HG03280 (cell line): ENCODE results near the gene TERT.
"Not testable (repeated sequence)": the region's sequence is repeated elsewhere in the genome, so short reads cannot be mapped to it uniquely, and the experiment has no call there.

Experiments
- ATAC-seq: cut with Tn5 transposase; IDR thresholded peaks from one replicate; pipeline ENCODE4 v1.9.1; 2021; ENCODE audit warnings: mild to moderate bottlenecking, moderate library complexity; ENCODE audit not compliant: unreplicated experiment

Gene TERT

DNA sequence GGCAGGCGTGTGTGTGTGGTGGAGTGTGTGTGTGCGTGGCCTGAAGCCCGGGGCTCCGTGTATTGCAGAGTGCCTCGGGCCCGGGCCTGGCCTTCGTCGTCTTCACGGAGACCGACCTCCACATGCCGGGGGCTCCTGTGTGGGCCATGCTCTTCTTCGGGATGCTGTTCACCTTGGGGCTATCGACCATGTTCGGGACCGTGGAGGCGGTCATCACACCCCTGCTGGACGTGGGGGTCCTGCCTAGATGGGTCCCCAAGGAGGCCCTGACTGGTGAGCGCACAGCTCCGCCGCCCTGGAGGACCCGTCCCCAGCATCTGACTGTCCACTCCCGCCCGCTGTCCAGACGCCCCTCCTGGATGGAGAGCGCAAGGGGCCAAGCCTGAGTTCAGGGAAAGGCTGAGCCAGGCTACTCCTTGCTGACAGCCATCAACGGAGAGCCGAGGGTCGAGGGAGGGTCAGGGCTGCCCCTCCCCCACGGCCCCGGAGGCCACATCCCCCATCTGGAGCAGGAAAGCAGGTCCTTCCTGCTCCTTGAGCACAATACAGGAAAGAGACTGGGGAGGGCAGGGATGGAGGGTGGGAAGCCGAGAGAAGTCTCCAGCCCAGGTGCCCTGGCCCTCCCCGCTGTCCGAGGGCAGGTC, 51.3 kb downstream of the TERT start:
- ATAC-seq = no peak

DNA sequence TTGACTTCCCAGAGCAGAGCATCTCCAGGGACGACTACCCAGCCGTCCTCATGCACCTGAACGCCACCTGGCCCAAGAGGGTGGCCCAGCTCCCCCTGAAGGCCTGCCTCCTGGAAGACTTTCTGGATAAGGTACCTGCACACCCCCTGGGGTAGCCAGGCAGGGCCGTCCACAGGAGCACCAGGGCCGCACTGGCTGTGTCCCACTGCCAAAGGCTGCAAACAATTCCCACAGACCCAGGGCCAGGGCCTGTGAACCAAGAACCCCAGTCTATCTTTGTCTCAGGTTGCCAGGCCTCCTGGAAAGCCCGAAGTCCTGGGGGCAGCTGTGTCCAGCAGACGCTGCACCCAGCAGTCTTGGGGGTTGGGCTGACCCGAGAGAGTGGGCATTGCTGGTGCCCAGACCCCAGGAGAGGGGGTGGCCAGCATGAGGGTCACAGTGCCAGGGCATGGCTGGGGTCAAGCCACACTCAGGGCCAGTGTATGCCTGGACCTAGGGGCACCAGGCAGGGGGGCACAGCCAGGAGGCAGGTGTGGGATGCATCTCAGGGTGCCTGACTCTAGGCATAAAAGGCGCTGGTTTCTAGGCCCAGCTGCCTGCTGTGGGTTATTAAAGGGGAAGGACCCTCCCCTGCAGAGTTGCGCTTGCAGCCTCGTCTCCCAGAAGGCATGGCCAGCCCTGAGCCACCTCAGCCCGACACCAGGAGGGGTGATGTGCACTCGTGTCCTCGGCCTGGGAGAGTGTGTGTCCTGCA, 52.0 kb downstream of the TERT start:
- ATAC-seq = no peak

DNA sequence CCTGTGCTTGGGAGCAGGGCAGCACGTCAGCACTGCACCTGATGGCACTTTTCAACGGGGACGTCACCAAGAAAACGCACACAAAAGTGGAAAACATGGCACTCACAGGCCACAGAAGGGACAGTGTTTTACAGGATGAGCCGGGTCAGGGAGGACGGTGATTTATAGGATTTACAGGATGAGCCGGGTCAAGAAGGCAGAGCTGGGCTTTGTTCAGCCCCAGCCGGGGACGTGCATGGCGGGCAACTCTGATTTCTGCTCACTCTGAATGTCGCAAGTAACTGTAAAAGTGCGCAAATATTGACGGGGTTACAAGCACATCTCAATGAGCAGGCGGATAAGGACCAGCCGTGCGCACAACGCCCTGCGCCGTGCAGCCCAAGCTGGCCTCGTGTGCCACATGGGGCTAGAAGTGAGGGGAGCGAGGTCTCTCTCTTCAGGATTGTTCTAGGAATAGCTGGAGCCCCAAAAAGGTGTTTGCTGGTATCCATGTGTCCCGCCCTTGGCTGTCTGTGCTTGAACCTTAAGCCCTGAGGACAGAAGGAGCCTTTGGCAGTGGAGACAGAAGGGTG, 53.3 kb downstream of the TERT start:
- ATAC-seq = no peak

DNA sequence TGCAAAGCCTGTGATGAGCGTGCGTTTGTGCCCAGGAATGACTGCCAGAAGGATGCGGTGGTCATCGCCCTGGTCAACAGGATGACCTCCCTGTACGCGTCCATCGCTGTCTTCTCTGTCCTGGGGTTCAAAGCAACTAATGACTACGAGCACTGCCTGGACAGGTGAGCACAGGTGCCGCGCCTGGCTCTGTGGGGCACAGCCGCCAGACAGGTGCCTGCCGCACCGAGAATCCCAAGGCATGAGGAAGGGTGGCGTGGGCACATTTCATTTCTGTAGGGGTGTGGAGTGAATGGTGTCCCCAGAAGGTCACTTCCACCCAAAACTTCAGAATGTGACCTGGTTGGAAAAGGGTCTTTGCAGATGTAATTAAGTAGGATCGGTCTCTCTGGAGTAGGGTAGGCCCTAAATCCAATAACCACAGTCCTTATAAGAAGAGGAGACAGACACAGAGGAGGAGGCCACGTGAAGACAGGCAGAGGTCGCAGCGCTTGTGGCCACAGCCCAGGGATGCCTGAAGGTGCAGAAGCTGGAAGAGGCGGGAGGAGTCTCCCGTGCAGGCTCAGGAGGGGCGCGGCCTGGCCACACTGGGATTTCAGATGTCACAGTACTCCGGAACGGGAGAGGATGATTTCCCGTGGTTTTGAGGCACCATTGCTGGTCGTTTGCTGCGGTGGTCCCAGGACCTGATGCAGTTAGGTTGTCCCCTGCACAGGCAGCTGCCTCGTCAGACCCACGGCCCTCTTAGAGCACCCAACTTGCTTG, 54.2 kb downstream of the TERT start:
- no peak for ATAC-seq

DNA sequence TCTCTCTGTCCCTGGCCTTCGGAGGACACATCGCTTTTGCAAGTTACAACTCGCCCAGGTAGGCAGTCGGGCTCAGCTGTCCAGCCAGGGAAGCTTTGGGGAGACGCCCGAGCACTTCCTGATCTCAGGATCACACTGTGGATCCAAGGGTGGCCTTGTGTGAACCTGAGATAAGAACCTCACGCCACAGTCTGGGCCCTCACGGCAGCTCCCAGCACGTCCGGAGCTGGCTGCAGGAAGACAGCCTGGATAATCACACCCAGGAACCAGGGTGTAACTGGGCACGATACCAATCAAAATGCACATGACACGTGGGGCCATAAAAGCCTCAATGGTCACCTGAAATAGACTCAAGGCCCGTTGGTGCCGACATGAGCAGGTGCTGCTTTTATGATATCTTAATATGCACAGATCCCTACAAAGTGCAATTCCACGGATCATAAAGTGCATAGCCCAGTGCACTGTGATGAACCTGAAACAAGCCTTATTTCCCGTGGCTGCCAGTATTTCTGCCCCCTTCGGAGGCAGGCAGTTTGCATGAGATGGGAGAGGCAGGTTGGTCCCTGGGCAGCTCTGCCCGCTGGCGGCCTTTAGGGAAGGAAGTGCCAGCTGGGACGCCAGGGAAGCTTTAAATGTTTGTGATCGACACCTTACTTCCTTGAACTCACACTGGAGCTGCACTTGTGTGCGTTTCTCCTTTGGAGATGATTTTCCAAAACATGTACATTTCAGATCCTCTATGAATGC, 55.2 kb downstream of the TERT start:
- ATAC-seq = no peak

DNA sequence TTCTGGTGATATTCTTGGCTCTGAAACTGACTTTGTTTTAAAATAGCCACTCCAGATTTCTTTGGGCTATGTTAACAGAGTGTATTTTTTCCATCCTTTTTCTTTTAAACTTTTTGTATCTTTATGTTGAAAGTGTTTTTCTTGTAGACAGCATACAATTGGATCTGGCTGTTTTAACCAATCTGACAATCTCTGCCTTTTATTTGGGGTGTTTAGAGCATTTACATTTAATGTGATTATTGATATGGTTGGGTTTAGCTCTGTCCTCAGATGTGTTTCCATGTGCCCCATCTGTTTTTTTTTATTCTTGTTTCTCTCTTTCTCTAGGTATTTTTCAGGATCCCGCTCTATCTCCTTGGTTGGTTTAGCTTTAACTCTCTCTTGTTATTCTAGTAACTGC, 59.0 kb downstream of the TERT start:
- ATAC-seq = no peak

DNA sequence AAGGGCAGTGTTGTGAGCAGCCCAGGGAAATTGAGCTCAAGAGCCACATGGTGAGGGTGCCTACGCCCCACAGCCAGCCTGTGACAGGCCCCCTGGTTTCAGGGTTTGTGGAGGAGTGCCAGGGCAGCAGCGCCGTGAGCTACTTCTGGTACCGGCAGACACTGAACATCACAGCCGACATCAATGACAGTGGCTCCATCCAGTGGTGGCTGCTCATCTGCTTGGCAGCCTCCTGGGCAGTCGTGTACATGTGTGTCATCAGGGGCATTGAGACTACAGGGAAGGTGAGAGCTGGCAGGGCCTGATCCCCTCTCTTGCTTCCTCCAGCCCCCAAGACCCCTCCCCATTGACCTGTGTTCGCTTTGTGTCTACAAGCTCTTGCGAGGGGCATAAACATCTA, 59.5 kb downstream of the TERT start:
- ATAC-seq = no peak

DNA sequence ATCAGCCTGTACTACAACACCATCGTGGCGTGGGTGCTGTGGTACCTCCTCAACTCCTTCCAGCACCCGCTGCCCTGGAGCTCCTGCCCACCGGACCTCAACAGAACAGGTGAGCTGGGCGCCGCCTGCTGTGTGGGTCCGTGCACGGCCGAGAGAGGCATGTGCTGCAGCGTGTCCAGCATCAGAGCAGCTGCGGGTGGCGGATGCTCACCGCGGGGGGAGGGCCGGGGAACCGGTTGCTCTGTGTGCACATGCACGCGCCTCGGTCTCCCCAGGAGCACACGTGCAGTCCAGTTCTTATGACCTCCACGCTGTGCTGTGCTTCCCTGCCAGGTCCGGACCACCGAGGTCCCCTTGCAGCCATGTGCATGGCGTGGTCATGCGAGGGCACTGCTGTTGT, 62.1 kb downstream of the TERT start:
- ATAC-seq = no peak

DNA sequence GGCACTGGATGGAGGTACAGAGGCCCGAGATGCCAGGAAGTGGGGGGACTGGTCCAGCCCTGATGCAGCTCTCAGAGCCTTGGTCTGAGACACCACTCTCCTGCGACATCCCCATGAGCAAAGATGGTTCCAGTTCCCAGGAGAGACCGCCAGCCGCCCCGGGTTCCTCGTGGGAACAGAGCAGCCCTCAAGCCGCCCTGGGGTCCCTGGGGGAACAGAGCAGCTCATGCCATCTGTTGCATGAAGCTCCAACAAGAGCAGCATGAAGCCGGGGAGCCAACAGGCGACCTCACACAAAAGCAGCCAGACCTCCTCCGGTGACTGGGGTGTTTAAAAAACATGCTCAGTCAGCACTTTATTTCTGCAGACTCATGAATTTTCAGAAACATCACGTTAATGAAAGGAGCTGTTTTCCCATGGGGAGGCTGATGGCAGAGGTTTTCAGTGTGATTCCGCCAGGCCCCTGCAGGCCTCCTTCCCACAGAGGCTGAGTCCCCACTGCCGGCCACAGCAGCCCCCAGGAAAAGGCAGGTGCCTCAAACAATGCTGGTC, 63.4 kb downstream of the TERT start:
- no peak for ATAC-seq

DNA sequence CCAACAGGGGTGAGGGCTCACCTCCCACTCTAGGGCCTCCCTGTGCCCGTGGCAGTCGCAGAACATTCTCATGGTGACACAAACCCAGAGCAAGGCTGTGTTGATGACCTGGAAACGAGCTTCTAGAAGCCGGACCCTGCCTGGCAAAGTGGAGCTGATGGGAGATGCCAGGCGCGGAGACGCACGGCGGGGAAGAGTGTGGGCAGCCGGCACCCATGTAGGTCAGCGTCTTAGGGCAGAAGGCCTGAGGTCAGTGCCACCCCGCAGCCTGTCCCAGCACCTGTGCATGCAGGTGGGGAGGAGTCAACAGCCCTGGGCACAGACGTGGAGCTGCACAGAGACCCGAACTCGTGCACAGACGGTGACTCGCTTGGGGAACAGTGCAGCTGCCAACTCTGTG, 64.3 kb downstream of the TERT start:
- no peak for ATAC-seq

DNA sequence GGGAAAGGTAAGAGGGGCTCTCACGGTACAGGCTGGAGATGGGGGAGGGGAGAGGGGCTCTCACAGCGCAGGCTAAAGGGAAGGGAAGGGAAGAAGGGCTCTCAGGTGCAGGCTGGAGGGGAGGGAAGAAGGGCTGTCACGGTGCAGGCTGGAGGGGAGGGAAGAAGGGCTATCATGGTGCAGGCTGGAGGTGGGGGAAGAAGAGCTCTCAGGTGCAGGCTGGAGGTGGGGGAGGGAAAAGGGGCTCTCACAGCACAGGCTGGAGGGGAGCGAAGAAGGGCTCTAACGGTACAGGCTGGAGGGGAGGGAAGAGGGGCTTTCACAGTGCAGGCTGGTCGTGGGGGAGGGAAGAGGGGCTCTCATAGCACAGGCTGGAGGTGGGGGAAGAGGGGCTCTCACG, 65.0 kb downstream of the TERT start:
- no peak for ATAC-seq

DNA sequence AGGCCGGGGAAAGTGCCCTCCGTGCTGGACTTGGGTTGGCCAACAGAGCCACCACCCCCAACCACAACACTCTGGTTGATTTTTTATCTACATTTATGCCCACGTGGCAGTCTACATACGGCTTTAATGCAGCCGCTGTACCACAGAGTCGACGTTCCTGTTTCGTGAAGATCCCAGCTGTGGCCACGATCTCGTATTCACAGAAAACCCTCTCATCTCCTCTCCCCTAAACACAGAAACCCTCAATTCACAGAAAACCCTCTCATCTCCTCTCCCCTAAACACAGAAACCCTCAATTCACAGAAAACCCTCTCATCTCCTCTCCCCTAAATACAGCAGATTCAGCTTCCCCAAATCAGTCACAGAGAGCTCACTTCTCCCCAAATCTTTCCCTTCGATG, 65.8 kb downstream of the TERT start:
- ATAC-seq = not testable (repeated sequence)

DNA sequence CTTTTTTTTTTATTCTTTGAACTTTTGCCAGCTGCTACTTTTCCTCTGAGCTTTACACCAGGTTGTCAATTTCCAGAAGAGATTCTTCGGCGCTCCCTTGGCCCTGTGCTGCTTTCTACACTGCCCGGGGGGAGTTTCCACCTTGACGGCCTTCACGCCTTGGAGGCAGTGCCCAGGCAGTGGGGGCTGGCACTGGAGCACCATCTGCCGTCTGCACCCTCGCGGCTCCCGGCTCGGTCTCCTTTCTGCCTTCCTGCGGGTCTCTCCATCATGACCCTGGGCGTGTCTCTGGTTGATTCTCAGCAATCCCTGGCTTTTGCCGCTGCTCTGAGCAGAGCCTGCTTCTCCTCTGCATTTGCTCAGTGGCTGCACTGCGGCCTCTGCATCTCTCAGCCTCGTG, 66.7 kb downstream of the TERT start:
- ATAC-seq = no peak

DNA sequence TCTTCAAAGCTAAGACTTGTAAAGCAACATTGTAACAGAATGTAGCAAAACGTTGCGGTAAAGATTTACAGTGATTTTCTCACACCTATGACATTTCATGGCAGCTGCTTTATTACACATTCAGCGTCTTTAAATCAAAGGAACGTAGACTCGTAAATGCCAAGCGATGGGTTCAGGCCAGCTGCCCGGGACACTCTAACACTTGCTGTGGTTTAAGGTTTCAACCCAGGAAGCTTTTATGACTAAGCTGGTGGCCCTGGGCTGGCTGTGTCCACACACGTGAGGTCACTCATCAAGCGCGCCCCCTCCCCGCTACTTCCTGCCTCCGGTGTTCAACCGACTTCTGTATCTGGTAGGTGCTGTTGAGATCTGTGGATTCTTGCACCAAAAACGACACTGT, 67.2 kb downstream of the TERT start:
- ATAC-seq = no peak

DNA sequence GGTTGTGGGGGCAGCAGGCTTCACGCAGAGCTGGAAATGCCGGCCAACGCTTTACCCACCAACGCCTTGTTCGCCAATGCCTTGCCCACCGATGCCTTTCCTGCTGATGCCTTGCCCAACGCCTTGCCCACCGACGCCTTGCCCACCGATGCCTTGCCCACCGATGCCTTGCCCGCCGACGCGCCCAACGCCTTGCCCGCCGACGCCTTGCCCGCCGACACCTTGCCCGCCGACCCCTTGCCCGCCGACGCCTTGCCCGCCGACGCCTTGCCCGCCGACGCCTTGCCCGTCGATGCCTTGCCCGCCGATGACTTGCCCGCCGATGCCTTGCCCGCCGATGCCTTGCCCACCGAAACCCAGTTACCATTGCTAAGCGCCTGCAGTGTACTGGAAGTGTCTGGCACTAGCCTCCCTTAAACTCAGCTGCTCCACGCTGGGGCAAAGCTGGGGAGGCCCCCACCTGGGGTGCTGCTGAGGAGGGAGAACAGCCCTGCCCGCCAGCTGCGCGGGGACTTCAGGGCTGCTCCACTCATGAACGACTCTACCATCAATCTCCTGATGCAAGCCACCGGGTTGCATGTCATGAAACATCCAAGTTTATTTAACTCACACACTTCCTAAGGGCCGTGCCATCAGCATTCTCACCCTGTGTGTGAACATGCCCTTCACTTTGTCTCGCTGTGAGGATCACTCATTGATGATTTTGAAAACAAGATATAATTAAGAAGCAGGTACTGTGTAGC, 67.9 kb downstream of the TERT start:
- no peak for ATAC-seq

DNA sequence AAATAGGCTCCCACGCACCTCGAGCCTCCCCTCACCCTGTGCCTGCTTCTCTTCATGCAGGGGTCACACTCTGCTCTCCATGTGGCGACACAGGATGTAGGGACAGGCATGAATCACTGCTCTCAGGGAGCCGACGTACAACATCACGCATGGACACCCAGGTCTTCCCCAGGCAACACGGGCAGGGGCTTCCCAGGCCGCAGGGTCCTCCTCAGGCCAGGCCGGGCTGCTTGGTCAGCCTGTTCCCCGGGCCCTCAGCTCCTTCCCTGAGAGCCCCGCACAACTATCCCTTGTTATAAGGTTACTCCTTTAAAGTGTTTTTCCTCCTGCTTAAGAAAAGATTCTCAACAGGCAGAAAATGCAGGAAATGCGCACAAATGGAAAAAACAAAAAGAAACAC, 68.6 kb downstream of the TERT start:
- ATAC-seq = no peak

DNA sequence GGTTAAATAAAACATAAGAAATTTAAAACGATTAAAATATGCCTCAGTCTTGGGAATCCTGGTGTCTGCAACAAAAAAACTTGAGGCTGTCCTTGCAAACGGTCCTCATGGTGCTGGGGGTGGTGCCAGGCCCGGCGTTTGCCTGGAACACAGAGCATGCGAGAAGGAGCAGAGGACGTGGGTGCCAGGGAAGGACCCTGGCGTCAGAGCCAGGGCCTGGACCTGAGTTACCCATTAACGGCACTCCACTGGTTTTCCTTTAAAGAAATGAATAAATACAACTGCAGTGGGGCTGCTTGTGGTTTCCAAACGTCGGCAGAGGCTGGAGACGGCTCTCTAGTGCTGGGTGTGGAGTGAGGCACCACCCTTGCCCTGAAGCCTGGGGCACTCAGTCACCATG, 69.8 kb downstream of the TERT start, which contains the start of gene SLC6A18:
SLC6A18 (plus strand) TSS at position 301 of the 400 bp plus-strand sequence; CDS start at position 398, 97 bp downstream.
- ATAC-seq = no peak

DNA sequence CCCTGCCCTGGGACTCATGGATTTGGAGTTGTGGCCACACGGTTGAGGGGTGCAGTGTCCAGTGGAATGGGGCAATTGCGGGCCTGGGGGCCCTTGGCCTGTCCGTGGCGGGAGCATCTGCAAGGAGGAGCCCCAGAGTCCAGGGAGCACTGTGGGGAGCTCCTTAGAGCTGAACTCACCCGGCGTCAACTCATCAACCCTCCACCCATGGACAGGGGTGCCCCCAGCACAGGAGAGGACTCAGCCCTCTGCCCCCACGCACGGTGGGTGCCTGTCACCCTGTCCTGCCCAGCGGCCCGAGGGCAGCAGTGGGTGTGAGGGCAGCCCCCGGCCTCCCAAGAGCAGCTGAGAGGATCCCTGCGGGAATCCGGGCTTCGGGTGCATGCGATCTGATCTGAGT, 70.2 kb downstream of the TERT start:
- ATAC-seq = no peak

DNA sequence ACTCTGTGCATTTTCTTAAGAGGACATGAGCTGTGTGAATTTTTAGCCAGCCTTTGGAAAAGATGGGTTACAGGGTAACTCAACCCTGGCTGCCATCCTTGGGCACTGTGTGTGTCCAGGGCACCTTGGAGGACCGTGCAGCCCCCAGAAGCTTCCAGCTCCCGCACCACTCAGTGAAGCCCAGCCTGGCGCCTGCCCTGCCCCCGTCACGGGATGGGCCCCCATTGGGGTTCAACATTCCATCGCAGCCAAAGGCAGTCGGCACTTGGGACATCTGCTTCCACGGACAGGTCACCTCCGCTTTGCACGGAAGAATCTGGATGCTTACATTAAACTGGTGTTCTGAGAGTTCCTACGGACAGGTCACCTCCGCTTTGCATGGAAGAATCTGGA, 71.6 kb downstream of the TERT start:
- ATAC-seq = no peak
